Panc1 (cell line): ENCODE data around the gene MCM6. TPM values are rescaled to one million over a fixed set of nuclear protein-coding genes. Genes with fewer than 3 reads are reported as not detected.

Experiments used
- ATAC-seq: fragments of 200-7000 bp; cut with Tn5 transposase; 2 replicates; pipeline ENCODE4 v1.9.1; 2020; ENCODE audit warnings: mild to moderate bottlenecking, moderate library complexity
- BruUV-seq: library from RNA; stranded (reverse); fragments of 400-500 nt; replicated peaks from 2 replicates; lab custom pipeline; 2021; lab: Mats Ljungman, UMichigan
- CTCF ChIA-PET: fragments of 300-600 bp; sonication (Branson Sonifier 250); formaldehyde crosslinking; loops from one replicate; lab custom pipeline; 2022; ENCODE audit warnings: antibody characterized with exemption; lab: Charles Lee
- POLR2A ChIA-PET: fragments of 300-600 bp; sonication (Branson Sonifier 250); formaldehyde crosslinking; loops from one replicate; lab custom pipeline; 2022; ENCODE audit warnings: antibody characterized with exemption; lab: Charles Lee
- DNase-seq: peaks from one replicate; pipeline ENCODE4 v3.0.0-alpha.2; 2010; ENCODE audit warnings: low read depth, low spot score
- H3K27ac ChIP-seq: 2 replicates; pipeline ENCODE4 v1.5.1; 2011; ENCODE audit warnings: mild to moderate bottlenecking, low read length, inconsistent platforms
- H3K27me3 ChIP-seq: fragments of 200-500 bp; sonication (Bioruptor generic); 2 replicates; pipeline ENCODE4 v1.6.0; 2014; ENCODE audit warnings: low read length, inconsistent platforms; ENCODE audit not compliant: control insufficient read depth, insufficient read depth
- H3K36me3 ChIP-seq: fragments of 200-500 bp; sonication (Bioruptor generic); 2 replicates; pipeline ENCODE4 v1.5.1; 2014; ENCODE audit warnings: inconsistent platforms, mild to moderate bottlenecking, low read length, moderate library complexity; ENCODE audit not compliant: control insufficient read depth, insufficient read depth
- H3K4me1 ChIP-seq: 2 replicates; pipeline ENCODE4 v1.5.1; 2011; ENCODE audit warnings: inconsistent platforms, mild to moderate bottlenecking, low read length, moderate library complexity; ENCODE audit not compliant: control insufficient read depth, insufficient read depth
- H3K4me3 ChIP-seq, 2 experiments: 2 replicates each; pipeline ENCODE4 v1.5.1; 2011 to 2012; ENCODE audit warnings: low read depth in 2 of 2, low read length in 2 of 2, mild to moderate bottlenecking in 2 of 2, inconsistent platforms in 1 of 2, moderate library complexity in 1 of 2
- H3K9me3 ChIP-seq: fragments of 200-500 bp; sonication (Bioruptor generic); 2 replicates; pipeline ENCODE4 v1.5.1; 2014; ENCODE audit warnings: low read depth, mild to moderate bottlenecking, inconsistent platforms, low read length, moderate library complexity; ENCODE audit not compliant: control insufficient read depth, insufficient read depth
- POLR2AphosphoS5 ChIP-seq: IDR thresholded peaks from 2 replicates; pipeline ENCODE4 v1.6.1; 2012; ENCODE audit warnings: mild to moderate bottlenecking, low read depth, low read length, moderate library complexity
- REST ChIP-seq, 2 experiments: IDR thresholded peaks; 2 replicates each; pipeline ENCODE4 v1.6.1; 2011 to 2012; ENCODE audit warnings: low read depth in 2 of 2, control low read depth in 1 of 2, low read length in 1 of 2, mild to moderate bottlenecking in 1 of 2, moderate library complexity in 1 of 2; ENCODE audit not compliant: insufficient read depth in 1 of 2
- SIN3A ChIP-seq: IDR thresholded peaks from 2 replicates; pipeline ENCODE4 v1.6.1; 2012; ENCODE audit warnings: low read depth, mild to moderate bottlenecking, low read length, moderate library complexity, borderline replicate concordance; ENCODE audit not compliant: insufficient read depth
- TCF7L2 ChIP-seq: IDR thresholded peaks from 2 replicates; pipeline ENCODE4 v1.6.1; 2011; ENCODE audit warnings: mild to moderate bottlenecking, low read depth, low read length, inconsistent platforms
- in situ Hi-C: cut with HindIII; loops from 2 replicates; pipeline ENCODE4 v1.10.0; 2016; ENCODE audit warnings: low sequenced_read_pairs, low pct_unique_long_range_greater_than_20kb
- intact Hi-C: fragments of 100-400 bp; cut with micrococcal nuclease; formaldehyde crosslinking; loops from one replicate; pipeline ENCODE4 v1.10.0; 2022; ENCODE audit not compliant: unreplicated experiment
- total RNA-seq: library from RNA; stranded (reverse); gene quantifications from one replicate; pipeline ENCODE4 v1.2.1, GENCODE V29; 2021; ENCODE audit not compliant: unreplicated experiment
- TF ChIP-seq, protein P1 (sequence below): fragments of 450-650 bp; IDR thresholded peaks from 2 replicates; pipeline ENCODE4 v1.5.1; 2017; ENCODE audit warnings: mild to moderate bottlenecking

The MCM6 gene
- total RNA-seq, 1 experiment from 2014 or later: 54.3 TPM

DNA sequence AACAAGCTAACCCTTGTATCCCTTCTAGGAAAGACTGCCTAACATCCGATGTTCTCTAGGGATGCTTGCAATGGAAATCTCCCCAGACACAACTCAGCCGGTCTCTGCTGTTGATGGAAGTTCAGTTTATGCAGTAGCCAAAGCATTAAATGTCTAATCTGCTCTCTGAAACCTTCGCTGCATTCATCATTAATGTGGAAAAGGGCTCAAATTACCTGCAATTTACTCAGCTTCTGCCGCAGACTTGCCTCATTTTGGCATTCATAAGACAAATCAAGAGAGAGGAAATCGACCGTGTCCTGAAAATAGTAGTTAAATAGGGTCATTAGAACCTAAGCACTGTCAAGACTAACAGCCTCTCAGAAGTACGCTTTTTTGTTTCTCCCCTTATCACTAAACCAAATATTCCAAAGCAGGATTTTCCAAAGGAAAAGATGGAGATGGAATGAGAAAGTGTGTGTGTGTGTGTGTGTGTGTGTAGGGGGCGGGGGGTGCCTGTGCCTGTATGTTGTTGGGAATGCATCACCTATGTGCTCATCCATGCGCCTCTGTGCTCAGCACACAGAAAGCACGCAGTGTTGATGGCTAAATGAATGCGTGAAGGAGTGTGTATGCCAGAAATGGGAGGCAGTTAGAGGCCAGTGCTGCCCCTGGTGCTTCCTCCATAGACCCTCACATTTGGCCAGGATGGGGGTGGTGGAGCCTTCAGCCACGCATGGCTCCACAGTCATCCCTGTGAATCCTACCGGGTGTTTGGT, 46.7 kb downstream of the MCM6 start:
- BruUV-seq: no TSS peak
- ATAC-seq (0 out of 2 replicates have a peak, but pooled peaks have one; percentile 19), DNase-seq (no peak)
- ChIA-PET POLR2A (no interaction called here), CTCF (no interaction called here)
- in situ Hi-C loops: no loop called here
- no peaks in the 10 kb centered on the region for H3K36me3 ChIP-seq
- H3K27me3 ChIP-seq: no peaks in the 10 kb centered on the region
- intact Hi-C loops: no loop called here
- H3K9me3 ChIP-seq: no peaks in the 10 kb centered on the region
- TF ChIP-seq REST (IDR thresholded peaks at IDR 0.05; ENCODE audit: insufficient read depth in 1 of 2, low read depth in 2 of 2, low read length in 1 of 2) (no peak), POLR2AphosphoS5 (no peak), SIN3A (no peak), TCF7L2 (no peak)
- TF ChIP-seq, protein P1, sequence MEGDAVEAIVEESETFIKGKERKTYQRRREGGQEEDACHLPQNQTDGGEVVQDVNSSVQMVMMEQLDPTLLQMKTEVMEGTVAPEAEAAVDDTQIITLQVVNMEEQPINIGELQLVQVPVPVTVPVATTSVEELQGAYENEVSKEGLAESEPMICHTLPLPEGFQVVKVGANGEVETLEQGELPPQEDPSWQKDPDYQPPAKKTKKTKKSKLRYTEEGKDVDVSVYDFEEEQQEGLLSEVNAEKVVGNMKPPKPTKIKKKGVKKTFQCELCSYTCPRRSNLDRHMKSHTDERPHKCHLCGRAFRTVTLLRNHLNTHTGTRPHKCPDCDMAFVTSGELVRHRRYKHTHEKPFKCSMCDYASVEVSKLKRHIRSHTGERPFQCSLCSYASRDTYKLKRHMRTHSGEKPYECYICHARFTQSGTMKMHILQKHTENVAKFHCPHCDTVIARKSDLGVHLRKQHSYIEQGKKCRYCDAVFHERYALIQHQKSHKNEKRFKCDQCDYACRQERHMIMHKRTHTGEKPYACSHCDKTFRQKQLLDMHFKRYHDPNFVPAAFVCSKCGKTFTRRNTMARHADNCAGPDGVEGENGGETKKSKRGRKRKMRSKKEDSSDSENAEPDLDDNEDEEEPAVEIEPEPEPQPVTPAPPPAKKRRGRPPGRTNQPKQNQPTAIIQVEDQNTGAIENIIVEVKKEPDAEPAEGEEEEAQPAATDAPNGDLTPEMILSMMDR: no peak
- H3K27ac ChIP-seq: no peak overlapping the region
- no peak overlapping the region for H3K4me3 ChIP-seq
- H3K4me1 ChIP-seq: no peaks in the 10 kb centered on the region

- TF ChIP-seq TCF7L2 (no peak), REST (IDR thresholded peaks at IDR 0.05; ENCODE audit: insufficient read depth in 1 of 2, low read depth in 2 of 2, low read length in 1 of 2) (no peak), POLR2AphosphoS5 (no peak), SIN3A (no peak)
- TF ChIP-seq, protein P1: no peak
- ATAC-seq (no peak), DNase-seq (no peak)
- CTCF ChIA-PET: no interaction called here
- Histone ChIP-seq H3K9me3 (no peaks in the 10 kb centered on the region), H3K4me1 (no peaks in the 10 kb centered on the region), H3K36me3 (no peaks in the 10 kb centered on the region), H3K4me3 (no peak overlapping the region), H3K27ac (no peak overlapping the region), H3K27me3 (no peaks in the 10 kb centered on the region)
- in situ Hi-C loops: no loop called here
- POLR2A ChIA-PET: no interaction called here
- intact Hi-C loops: no loop called here
- no TSS peak for BruUV-seq
Measured at GRCh38 chr2:135826544-135826943, 49.7 kb downstream of the MCM6 start.
